T-cell (primary cell): ENCODE data around the gene HNRNPA2B1. TPM values are rescaled to one million over a fixed set of nuclear protein-coding genes. Genes with fewer than 3 reads are reported as not detected.
A peak's percentile ranks its signal among the peaks of the same experiment; 100 is the strongest.
"Not testable (repeated sequence)": the region's sequence is repeated elsewhere in the genome, so short reads cannot be mapped to it uniquely, and the experiment has no call there.

Source experiments
- ATAC-seq, 4 experiments: fragments of 200-7000 bp in 3 of 4; fragments of 150-1000 bp in 1 of 4; cut with Tn5 transposase; replicated peaks in 1 of 4; 1 replicate in 3 of 4; 2 replicates in 1 of 4; pipeline ENCODE4 v1.10.0; 2021; ENCODE audit warnings: moderate library complexity in 3 of 4, mild to moderate bottlenecking in 2 of 4, moderate number of reproducible peaks in 1 of 4
- CTCF ChIA-PET, 2 donors: fragments of 300-600 bp; sonication (Branson Sonifier 250); formaldehyde crosslinking; loops; one replicate each; lab custom pipeline; 2022; ENCODE audit warnings: antibody characterized with exemption in 2 of 2; lab: Charles Lee
- POLR2A ChIA-PET, 2 donors: fragments of 300-600 bp; sonication (Branson Sonifier 250); formaldehyde crosslinking; loops; one replicate each; lab custom pipeline; 2022; ENCODE audit warnings: antibody characterized with exemption in 2 of 2; lab: Charles Lee
- DNase-seq, 35 experiments: peaks; one replicate each; pipeline versions ENCODE4 v3.0.0 to v3.0.0-alpha.2; 2013 to 2023
- H3K27ac ChIP-seq: one replicate; pipeline ENCODE4 v1.5.1; 2013; ENCODE audit warnings: low read length
- H3K27me3 ChIP-seq, 2 experiments: replicated peaks in 1 of 2; 1 replicate in 1 of 2; 2 replicates in 1 of 2; pipeline versions ENCODE4 v1.6.1 to v1.7.0; 2013; ENCODE audit warnings: low read length in 1 of 2, mixed read lengths in 1 of 2; ENCODE audit not compliant: control insufficient read depth in 2 of 2, insufficient read depth in 2 of 2; ENCODE audit errors: extremely low read depth in 1 of 2
- H3K36me3 ChIP-seq, 2 donors: 1 replicate in 1 of 2; 2 replicates in 1 of 2; pipeline versions ENCODE4 v1.6.1 to v1.7.0; 2013; ENCODE audit warnings: low read length in 1 of 2; ENCODE audit not compliant: control insufficient read depth in 2 of 2, insufficient read depth in 1 of 2; ENCODE audit errors: extremely low read depth in 1 of 2
- H3K4me1 ChIP-seq, 2 experiments: 1 replicate in 1 of 2; 2 replicates in 1 of 2; pipeline versions ENCODE4 v1.6.1 to v1.7.0; 2013; ENCODE audit warnings: low read length in 2 of 2, mixed read lengths in 1 of 2; ENCODE audit not compliant: insufficient read depth in 2 of 2, control insufficient read depth in 1 of 2; ENCODE audit errors: extremely low read depth in 1 of 2
- H3K4me3 ChIP-seq, 2 donors: 1 replicate in 1 of 2; 2 replicates in 1 of 2; pipeline versions ENCODE4 v1.5.1 to v1.7.0; 2013; ENCODE audit warnings: mild to moderate bottlenecking in 2 of 2, low read length in 1 of 2, moderate library complexity in 1 of 2; ENCODE audit not compliant: control insufficient read depth in 1 of 2; ENCODE audit errors: extremely low read depth in 1 of 2
- H3K9me3 ChIP-seq: 2 replicates; pipeline ENCODE4 v1.7.0; 2013
- H3K27ac Mint-ChIP-seq, 2 donors: one replicate each; pipeline ENCODE4 v1.8.0; 2020 to 2021; ENCODE audit warnings: mild to moderate bottlenecking in 2 of 2, mixed read lengths in 2 of 2
- H3K27me3 Mint-ChIP-seq, 2 donors: one replicate each; pipeline ENCODE4 v1.8.0; 2021 to 2022; ENCODE audit warnings: mixed read lengths in 2 of 2
- H3K36me3 Mint-ChIP-seq: one replicate; pipeline ENCODE4 v1.8.0; 2021; ENCODE audit warnings: mixed read lengths
- H3K4me1 Mint-ChIP-seq, 3 donors: one replicate each; pipeline ENCODE4 v1.8.0; 2020 to 2022; ENCODE audit warnings: mixed read lengths in 3 of 3, mild to moderate bottlenecking in 1 of 3
- H3K4me3 Mint-ChIP-seq, 3 donors: one replicate each; pipeline ENCODE4 v1.8.0; 2020 to 2022; ENCODE audit warnings: mild to moderate bottlenecking in 3 of 3, mixed read lengths in 3 of 3, moderate library complexity in 3 of 3
- H3K9me3 Mint-ChIP-seq, 3 donors: one replicate each; pipeline ENCODE4 v1.8.0; 2020 to 2022; ENCODE audit warnings: mixed read lengths in 3 of 3
- WGBS: methylation state at CpG from one replicate; pipeline ENCODE4 v1.1.5; 2013; ENCODE audit warnings: missing lambda C conversion rate; ENCODE audit not compliant: insufficient coverage; 5-methylcytosine and 5-hydroxymethylcytosine counted together
- total RNA-seq, 35 experiments: library from RNA in 6 of 35; stranded (reverse) in 6 of 35; fragments of 120-200 nt in 1 of 35; gene quantifications; one replicate each; pipeline versions ENCODE4 v1.2.1 to v1.2.4 and lab custom pipeline; 2013 to 2026

Gene HNRNPA2B1
- total RNA-seq, 5 donors from 2014 or later (not counting 1 experiment from before 2014, with no cell fraction given): 388 to 478 (median 411) TPM

DNA sequence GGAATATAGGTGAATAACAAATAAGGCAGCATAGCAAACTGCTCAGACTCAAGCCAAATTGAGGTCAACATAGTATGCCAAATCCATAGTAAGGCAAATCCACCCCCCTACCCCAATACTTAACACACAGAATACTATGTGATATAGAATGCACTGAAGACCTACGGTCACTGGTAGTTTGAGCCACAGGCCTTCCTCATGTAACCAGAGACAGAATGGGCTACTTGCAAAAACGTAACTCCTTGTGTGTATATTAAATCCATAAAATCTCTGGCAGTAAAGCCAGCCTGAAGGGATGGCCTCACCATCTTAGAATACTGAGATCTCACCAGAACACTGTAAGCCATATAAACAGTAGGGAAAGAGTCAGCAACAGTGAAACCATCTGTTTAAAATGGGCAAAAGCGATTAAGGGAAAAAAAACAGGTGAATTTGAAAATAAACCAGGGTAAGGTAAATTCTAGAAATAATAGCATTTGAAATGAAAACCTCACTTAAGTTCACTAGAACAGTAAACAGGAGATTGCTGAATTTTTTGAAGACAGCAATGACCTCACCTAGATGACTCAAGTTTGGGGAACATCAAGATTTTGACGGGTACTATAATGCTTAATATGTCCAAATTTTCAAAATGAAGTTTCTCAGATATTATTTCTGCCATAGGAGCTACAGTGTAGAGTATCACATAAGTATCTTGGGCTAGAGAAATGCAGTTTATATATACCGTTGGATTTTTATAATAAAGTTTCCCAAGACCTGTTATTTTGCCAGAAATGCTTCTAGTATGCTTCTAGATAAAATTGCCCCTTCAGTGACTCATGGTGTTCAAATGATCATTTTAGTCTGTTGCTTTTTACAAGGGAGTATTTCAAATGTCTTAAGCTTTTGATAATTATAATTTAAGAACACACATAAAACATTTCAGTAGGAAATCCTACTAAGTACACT, 13.9 kb downstream of the HNRNPA2B1 start:
- Mint-ChIP-seq H3K27ac (peak overlapping the region; percentile 35 to 69), H3K9me3 (peaks cover 0 to 6% (median 0%) of the 10 kb centered on the region in 3 donors), H3K4me3 (peak overlapping the region in 1 of 3 donors; percentile 20), H3K36me3 (peaks cover 57% of the 10 kb centered on the region), H3K4me1 (peaks cover 81 to 89% (median 88%) of the 10 kb centered on the region in 3 donors), H3K27me3 (no peaks in the 10 kb centered on the region)
- Histone ChIP-seq H3K27ac (peak overlapping the region; percentile 9), H3K27me3 (no peaks in the 10 kb centered on the region), H3K9me3 (no peaks in the 10 kb centered on the region), H3K4me3 (no peak overlapping the region), H3K4me1 (peaks cover 15 to 16% of the 10 kb centered on the region in 2 experiments), H3K36me3 (peaks cover 0 to 45% of the 10 kb centered on the region in 2 donors)
- ChIA-PET CTCF (interaction anchor here (0.6 to 3.2 kb wide), 2 partner anchors 11 to 104 kb away, joined by 3 to 38 read pairs; no protein-coding TSS in a partner anchor), POLR2A (interaction anchor here (0.8 to 3.9 kb wide), 8 partner anchors 8 to 31 kb away, joined by 3 to 58 read pairs (median 8); partner anchors contain the start of genes CBX3 (in 1 of the 2) and HNRNPA2B1 (in 1 of the 2))
- ATAC-seq (peak in 1 of 4 experiments; percentile 13), DNase-seq (peak in 1 of 35 experiments; percentile 16)
- WGBS: 100% methylated on average over 1 of the region's 5 CpGs

- POLR2A ChIA-PET: interaction anchor here (0.8 to 1.4 kb wide), 2 partner anchors 16 to 30 kb away, joined by 3 to 4 read pairs; no protein-coding TSS in a partner anchor
- peaks cover 0 to 6% (median 0%) of the 10 kb centered on the region in 3 donors for H3K9me3 Mint-ChIP-seq
Observed at GRCh38 chr7:26185844-26186180, 14.7 kb downstream of the HNRNPA2B1 start.

DNA sequence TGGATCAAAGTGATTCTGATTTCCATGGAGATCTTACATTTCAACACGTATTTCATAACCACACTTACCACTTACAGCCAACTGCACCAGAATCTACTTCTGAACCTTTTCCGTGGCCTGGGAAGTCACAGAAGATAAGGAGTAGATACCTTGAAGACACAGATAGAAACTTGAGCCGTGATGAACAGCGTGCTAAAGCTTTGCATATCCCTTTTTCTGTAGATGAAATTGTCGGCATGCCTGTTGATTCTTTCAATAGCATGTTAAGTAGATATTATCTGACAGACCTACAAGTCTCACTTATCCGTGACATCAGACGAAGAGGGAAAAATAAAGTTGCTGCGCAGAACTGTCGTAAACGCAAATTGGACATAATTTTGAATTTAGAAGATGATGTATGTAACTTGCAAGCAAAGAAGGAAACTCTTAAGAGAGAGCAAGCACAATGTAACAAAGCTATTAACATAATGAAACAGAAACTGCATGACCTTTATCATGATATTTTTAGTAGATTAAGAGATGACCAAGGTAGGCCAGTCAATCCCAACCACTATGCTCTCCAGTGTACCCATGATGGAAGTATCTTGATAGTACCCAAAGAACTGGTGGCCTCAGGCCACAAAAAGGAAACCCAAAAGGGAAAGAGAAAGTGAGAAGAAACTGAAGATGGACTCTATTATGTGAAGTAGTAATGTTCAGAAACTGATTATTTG, 15.3 kb downstream of the HNRNPA2B1 start:
- peak overlapping the region; percentile 22 for H3K27ac ChIP-seq
- ChIA-PET POLR2A (interaction anchor here (0.6 to 1.4 kb wide), 3 partner anchors 10 to 30 kb away, joined by 3 to 4 read pairs (median 3); no protein-coding TSS in a partner anchor), CTCF (no interaction called here)
- no peak overlapping the region for H3K4me3 ChIP-seq
- peak overlapping the region in 1 of 3 donors; percentile 34 for H3K4me3 Mint-ChIP-seq
- peaks cover 0 to 6% (median 0%) of the 10 kb centered on the region in 3 donors for H3K9me3 Mint-ChIP-seq
- peaks cover 82 to 88% (median 86%) of the 10 kb centered on the region in 3 donors for H3K4me1 Mint-ChIP-seq
- H3K27ac Mint-ChIP-seq: peak overlapping the region; percentile 75 to 81
- no peaks in the 10 kb centered on the region for H3K9me3 ChIP-seq
- H3K36me3 ChIP-seq: peaks cover 0 to 32% of the 10 kb centered on the region in 2 donors
- peaks cover 49% of the 10 kb centered on the region for H3K36me3 Mint-ChIP-seq
- DNase-seq: peak in 1 of 35 experiments; percentile 23
- no peaks in the 10 kb centered on the region for H3K27me3 ChIP-seq
- H3K27me3 Mint-ChIP-seq: no peaks in the 10 kb centered on the region
- peaks cover 8 to 16% of the 10 kb centered on the region in 2 experiments for H3K4me1 ChIP-seq
- no CpG with 5 or more reads among the region's 10 CpGs for WGBS
- peak in 1 of 4 experiments; percentile 6 for ATAC-seq

More at GRCh38 chr7:26185844-26186180, 14.7 kb downstream of the HNRNPA2B1 start:
- ATAC-seq: no peak
- Histone ChIP-seq H3K4me1 (peaks cover 11 to 16% of the 10 kb centered on the region in 2 experiments), H3K27me3 (no peaks in the 10 kb centered on the region), H3K36me3 (peaks cover 0 to 37% of the 10 kb centered on the region in 2 donors), H3K9me3 (no peaks in the 10 kb centered on the region), H3K27ac (no peak overlapping the region), H3K4me3 (no peak overlapping the region)
- Mint-ChIP-seq H3K4me1 (peaks cover 82 to 88% (median 86%) of the 10 kb centered on the region in 3 donors), H3K27me3 (no peaks in the 10 kb centered on the region), H3K36me3 (peaks cover 55% of the 10 kb centered on the region), H3K27ac (peak overlapping the region; percentile 75 to 81), H3K4me3 (peak overlapping the region in 1 of 3 donors; percentile 34)
- CTCF ChIA-PET: no interaction called here
- peak in 1 of 35 experiments; percentile 14 for DNase-seq
- WGBS: no CpG with 5 or more reads among the region's 1 CpG

GRCh38 chr7:26184281-26185101, 16.1 kb downstream of the HNRNPA2B1 start:
- H3K9me3 Mint-ChIP-seq, H3K27me3 ChIP-seq, H3K4me3 ChIP-seq, H3K27me3 Mint-ChIP-seq, DNase-seq, H3K9me3 ChIP-seq, H3K27ac ChIP-seq, CTCF ChIA-PET: not testable (repeated sequence)
- no CpG with 5 or more reads among the region's 4 CpGs for WGBS
- peaks cover 83 to 89% (median 88%) of the 10 kb centered on the region in 3 donors for H3K4me1 Mint-ChIP-seq
- H3K4me1 ChIP-seq: peaks cover 5 to 21% of the 10 kb centered on the region in 2 experiments
- peak overlapping the region; percentile 79 to 81 for H3K27ac Mint-ChIP-seq
- H3K36me3 Mint-ChIP-seq: peaks cover 43% of the 10 kb centered on the region
- H3K36me3 ChIP-seq: peaks cover 0 to 26% of the 10 kb centered on the region in 2 donors
- POLR2A ChIA-PET: interaction anchor here in 1 of 2 donors (0.6 kb wide), 1 partner anchor 11 kb away, joined by 3 read pairs; no protein-coding TSS in a partner anchor
- ATAC-seq: peak in 1 of 4 experiments; percentile 6
- H3K4me3 Mint-ChIP-seq: peak overlapping the region in 1 of 3 donors; percentile 34

DNA sequence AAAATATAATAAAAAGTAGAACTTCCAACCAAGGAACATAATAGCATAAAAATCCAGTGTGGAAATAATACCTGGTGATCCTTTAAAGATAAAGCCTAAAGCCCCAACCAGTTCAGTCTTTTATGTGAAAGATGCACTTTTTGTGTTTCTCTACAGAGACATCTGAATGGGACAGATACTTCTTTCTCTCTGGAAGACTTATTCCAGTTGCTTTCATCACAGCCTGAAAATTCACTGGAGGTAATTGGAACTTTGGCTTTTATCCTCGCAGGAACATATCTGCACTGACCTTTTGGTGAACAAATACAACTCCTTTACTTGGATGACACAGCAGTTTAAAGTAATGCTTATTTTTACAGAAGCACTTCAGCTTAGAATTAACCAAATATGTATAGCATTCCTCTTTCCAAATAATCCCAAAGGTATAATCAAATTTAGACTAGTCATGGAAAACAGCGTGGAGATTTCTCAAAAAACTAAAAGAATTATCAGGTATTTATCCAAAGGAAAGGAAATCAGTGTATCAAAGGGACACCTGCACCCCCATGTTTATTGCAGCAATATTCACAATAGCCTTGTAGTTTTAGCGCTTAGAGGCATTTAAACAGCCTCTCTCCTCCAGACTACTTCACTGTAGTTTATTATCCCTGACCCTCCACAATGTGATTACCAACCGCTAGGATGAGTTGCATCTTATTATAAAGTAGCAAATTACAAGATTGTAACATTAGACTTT, 16.8 kb downstream of the HNRNPA2B1 start:
- Histone ChIP-seq H3K4me3 (no peak overlapping the region), H3K36me3 (peaks cover 0 to 18% of the 10 kb centered on the region in 2 donors), H3K9me3 (no peaks in the 10 kb centered on the region), H3K4me1 (peaks cover under 1 to 23% of the 10 kb centered on the region in 2 experiments), H3K27ac (no peak overlapping the region), H3K27me3 (no peaks in the 10 kb centered on the region)
- peaks cover 0 to 6% (median 0%) of the 10 kb centered on the region in 3 donors for H3K9me3 Mint-ChIP-seq
- peaks cover 79 to 86% (median 83%) of the 10 kb centered on the region in 3 donors for H3K4me1 Mint-ChIP-seq
- H3K4me3 Mint-ChIP-seq: peak overlapping the region in 1 of 3 donors; percentile 8
- no CpG with 5 or more reads among the region's 4 CpGs for WGBS
- DNase-seq (no peak), ATAC-seq (no peak)
- peak overlapping the region; percentile 79 to 81 for H3K27ac Mint-ChIP-seq
- no peaks in the 10 kb centered on the region for H3K27me3 Mint-ChIP-seq
- CTCF ChIA-PET: interaction anchor here in 1 of 2 donors (0.6 to 1.1 kb wide), 3 partner anchors 8 to 137 kb away, joined by 3 to 4 read pairs (median 3); no protein-coding TSS in a partner anchor
- POLR2A ChIA-PET: interaction anchor here in 1 of 2 donors (0.5 to 0.9 kb wide), 3 partner anchors 93 to 109 kb away, joined by 3 to 4 read pairs (median 3); no protein-coding TSS in a partner anchor
- H3K36me3 Mint-ChIP-seq: peaks cover 35% of the 10 kb centered on the region
